ENCODE measurements around the gene LBH. TPM values are rescaled to one million over a fixed set of nuclear protein-coding genes. Genes with fewer than 3 reads are reported as not detected.

Gene LBH
- total RNA-seq, 1 donor from 2014 or later = 83.7 TPM

DNA sequence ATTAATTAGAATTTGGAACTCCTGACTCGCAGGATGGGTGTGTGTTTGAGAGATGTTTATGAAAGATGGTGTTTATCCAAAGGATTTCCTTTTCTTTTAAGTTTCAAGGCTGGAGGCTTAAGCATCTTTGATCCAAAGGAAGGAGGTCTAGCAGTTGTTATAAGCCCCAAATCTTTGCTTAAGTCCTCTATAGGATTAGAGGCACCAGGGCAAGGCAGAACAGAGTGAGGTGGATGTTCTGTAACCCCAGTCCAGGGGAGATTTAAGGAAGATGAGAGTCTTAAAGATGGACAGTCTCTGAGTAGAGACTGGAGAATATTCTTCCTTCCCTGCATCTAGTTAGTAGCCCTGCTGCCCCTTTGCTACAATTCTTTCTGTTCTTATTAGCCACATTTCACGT, 17.5 kb downstream of the LBH start:
- DNase-seq (ENCODE audit: low read depth) = no peak
- no peaks in the 10 kb centered on the region for H3K27me3 ChIP-seq (ENCODE audit: control insufficient read depth, insufficient read depth, low read length)
- no peak overlapping the region for H3K4me3 ChIP-seq (ENCODE audit: low read depth, low read length)
- no peaks in the 10 kb centered on the region for H3K36me3 ChIP-seq (ENCODE audit: control insufficient read depth, insufficient read depth, low read length)
- no peak for TF ChIP-seq CTCF (IDR thresholded peaks at IDR 0.05; ENCODE audit: insufficient read depth, low read length, poor library complexity, severe bottlenecking)

- Histone ChIP-seq H3K27me3 (ENCODE audit: control insufficient read depth, insufficient read depth, low read length) (no peaks in the 10 kb centered on the region), H3K4me3 (ENCODE audit: low read depth, low read length) (no peak overlapping the region), H3K36me3 (ENCODE audit: control insufficient read depth, insufficient read depth, low read length) (no peaks in the 10 kb centered on the region)
- DNase-seq (ENCODE audit: low read depth) = no peak
- TF ChIP-seq CTCF (IDR thresholded peaks at IDR 0.05; ENCODE audit: insufficient read depth, low read length, poor library complexity, severe bottlenecking) = no peak
Observed at GRCh38 chr2:30249354-30249753, 18.0 kb downstream of the LBH start.

DNA sequence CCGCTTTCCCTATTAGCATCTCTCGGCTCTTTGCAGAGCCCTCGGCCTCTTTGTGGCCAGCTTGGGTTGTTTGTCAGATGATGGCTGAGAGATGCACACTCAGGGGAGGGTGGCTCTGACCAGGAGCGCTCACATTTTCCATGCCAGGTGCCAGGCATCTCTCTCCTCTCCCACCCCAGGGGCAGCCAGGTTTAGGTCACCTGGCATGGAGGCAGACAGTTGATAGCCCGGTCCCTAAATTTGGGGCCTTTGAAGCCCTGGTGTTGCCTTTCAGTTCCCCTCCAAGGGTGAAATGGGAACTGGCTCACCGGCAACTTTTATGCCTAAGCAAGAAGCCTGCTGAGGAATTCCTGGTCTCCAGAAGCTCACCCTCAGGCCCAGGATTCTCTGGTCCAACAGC, 19.1 kb downstream of the LBH start:
- Histone ChIP-seq H3K36me3 (ENCODE audit: control insufficient read depth, insufficient read depth, low read length) (no peaks in the 10 kb centered on the region), H3K27me3 (ENCODE audit: control insufficient read depth, insufficient read depth, low read length) (no peaks in the 10 kb centered on the region), H3K4me3 (ENCODE audit: low read depth, low read length) (no peak overlapping the region)
- TF ChIP-seq CTCF (IDR thresholded peaks at IDR 0.05; ENCODE audit: insufficient read depth, low read length, poor library complexity, severe bottlenecking) = no peak
- DNase-seq (ENCODE audit: low read depth) = no peak

DNA sequence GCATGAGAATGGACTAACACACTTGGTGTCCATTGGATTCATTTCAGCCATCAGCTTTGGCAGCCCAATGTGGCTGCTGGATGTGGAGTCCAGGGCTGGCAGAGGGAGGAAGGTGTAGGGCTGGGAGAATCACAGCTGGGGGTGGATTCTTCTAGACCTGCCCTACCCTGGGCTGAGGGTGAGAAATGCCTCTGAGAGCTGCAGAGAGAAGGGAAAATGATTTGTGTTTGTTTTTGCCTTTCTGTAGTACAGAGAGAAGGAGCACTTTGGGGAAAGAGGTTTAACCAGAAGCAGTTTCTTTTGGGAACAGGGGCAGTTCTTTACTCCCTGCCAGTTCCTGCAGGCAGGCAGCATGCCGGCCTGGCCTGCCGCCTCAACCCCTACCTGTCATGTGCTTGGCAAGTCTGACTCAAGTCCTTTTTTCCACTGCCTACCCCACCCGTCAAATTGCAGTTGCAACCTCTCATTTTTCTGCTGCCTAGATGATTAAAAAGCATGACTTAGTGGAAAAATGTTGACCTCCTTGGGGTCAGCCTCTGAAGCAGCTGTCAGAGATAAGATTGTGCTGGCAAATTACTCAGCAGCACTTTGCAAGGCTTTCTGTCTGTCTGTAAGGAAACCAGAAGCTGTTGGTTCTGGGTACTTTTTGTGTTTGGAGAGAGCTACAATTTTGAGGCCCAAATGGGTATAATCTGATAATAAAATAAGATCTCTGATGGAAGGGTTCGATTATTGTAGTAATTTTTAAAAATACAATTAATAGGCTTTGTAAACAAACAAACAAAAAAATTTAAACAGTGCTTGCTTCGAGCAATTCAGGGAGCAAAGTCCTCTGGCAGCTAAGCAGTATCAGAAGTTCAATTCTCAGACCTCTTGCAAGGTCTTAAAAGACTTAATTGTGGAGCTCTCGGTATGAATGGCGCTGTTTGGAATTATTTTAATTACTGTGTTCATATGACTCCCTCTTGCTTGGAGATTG, 21.7 kb downstream of the LBH start:
- no peak for DNase-seq (ENCODE audit: low read depth)
- H3K4me3 ChIP-seq (ENCODE audit: low read depth, low read length) = no peak overlapping the region
- TF ChIP-seq CTCF (IDR thresholded peaks at IDR 0.05; ENCODE audit: insufficient read depth, low read length, poor library complexity, severe bottlenecking) = no peak
- no peaks in the 10 kb centered on the region for H3K36me3 ChIP-seq (ENCODE audit: control insufficient read depth, insufficient read depth, low read length)
- H3K27me3 ChIP-seq (ENCODE audit: control insufficient read depth, insufficient read depth, low read length) = no peaks in the 10 kb centered on the region

DNA sequence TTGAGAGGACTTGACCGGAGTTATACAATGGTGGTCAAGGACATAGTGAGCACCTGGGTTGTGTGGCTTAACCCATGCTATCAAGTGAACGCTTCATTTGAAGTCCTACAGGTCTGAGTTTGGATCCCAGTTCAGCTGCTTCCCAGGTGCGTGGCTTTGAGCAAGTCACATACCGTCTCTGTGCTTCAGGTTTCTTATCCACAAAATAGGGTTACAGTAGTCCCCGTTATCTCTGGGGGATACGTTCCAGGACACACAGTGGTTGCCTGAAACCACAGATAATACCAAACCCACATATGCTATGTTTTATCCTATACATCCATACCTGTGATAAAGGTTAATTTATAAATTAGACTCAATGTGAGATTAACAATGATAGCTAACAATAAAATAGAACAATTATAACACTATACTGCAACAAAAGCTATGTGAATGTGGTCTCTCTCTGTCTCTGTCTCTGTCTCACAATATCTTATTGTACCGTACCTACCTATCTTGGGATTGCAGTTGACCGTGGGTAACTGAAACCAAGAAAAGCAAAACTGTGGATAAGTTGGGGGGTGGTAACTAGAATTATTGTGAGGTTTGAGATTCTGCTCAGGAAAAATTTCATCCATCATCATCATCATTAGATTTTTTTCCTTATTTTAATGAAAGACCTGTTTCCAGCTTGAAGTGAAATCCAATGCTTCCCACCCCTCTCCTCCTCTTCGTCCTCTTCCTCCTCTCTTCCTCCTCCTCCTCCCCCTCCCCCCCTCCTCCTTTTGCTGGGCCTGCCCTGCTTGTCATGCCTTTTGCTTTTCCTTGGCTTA, 22.7 kb downstream of the LBH start:
- DNase-seq (ENCODE audit: low read depth) = no peak
- no peak overlapping the region for H3K4me3 ChIP-seq (ENCODE audit: low read depth, low read length)
- TF ChIP-seq CTCF (IDR thresholded peaks at IDR 0.05; ENCODE audit: insufficient read depth, low read length, poor library complexity, severe bottlenecking) = no peak
- no peaks in the 10 kb centered on the region for H3K27me3 ChIP-seq (ENCODE audit: control insufficient read depth, insufficient read depth, low read length)
- peaks cover 2% of the 10 kb centered on the region for H3K36me3 ChIP-seq (ENCODE audit: control insufficient read depth, insufficient read depth, low read length)
